Lung (tissue), 12 donors: Measurements from ENCODE around the gene LBP. TPM values are rescaled to one million over a fixed set of nuclear protein-coding genes. Genes with fewer than 3 reads are reported as not detected.

Experiments
- ATAC-seq: fragments of 200-7000 bp; cut with Tn5 transposase; one replicate; pipeline ENCODE4 v1.9.1; 2020; ENCODE audit warnings: moderate number of reproducible peaks; ENCODE audit not compliant: insufficient read depth, low FRiP score
- DNase-seq, 3 donors: peaks; one replicate each; pipeline ENCODE4 v3.0.0-alpha.2; 2013 to 2017
- H3K27ac ChIP-seq, 2 donors: one replicate each; pipeline ENCODE4 v1.5.1; 2013; ENCODE audit warnings: mild to moderate bottlenecking in 2 of 2, moderate library complexity in 2 of 2, control low read depth in 1 of 2, inconsistent platforms in 1 of 2, low read depth in 1 of 2, low read length in 1 of 2
- H3K27me3 ChIP-seq, 3 donors: one replicate each; pipeline ENCODE4 v1.5.1; 2013; ENCODE audit warnings: low read length in 2 of 3; ENCODE audit not compliant: control insufficient read depth in 3 of 3, insufficient read depth in 3 of 3
- H3K36me3 ChIP-seq, 4 donors: one replicate each; pipeline ENCODE4 v1.5.1; 2013; ENCODE audit warnings: low read length in 4 of 4, mild to moderate bottlenecking in 1 of 4, moderate library complexity in 1 of 4; ENCODE audit not compliant: control insufficient read depth in 4 of 4, insufficient read depth in 4 of 4
- H3K4me1 ChIP-seq, 5 donors: one replicate each; pipeline ENCODE4 v1.5.1; 2013; ENCODE audit warnings: low read length in 5 of 5, mild to moderate bottlenecking in 2 of 5, moderate library complexity in 1 of 5; ENCODE audit not compliant: control insufficient read depth in 5 of 5, insufficient read depth in 5 of 5
- H3K4me3 ChIP-seq: one replicate; pipeline ENCODE4 v1.5.1; 2013; ENCODE audit warnings: mild to moderate bottlenecking, control low read depth, moderate library complexity
- H3K9ac ChIP-seq, 2 donors: one replicate each; pipeline ENCODE4 v1.5.1; 2013; ENCODE audit warnings: low read length in 2 of 2, control low read depth in 1 of 2; ENCODE audit not compliant: insufficient read depth in 1 of 2
- H3K9me3 ChIP-seq, 4 donors: one replicate each; pipeline ENCODE4 v1.5.1; 2013; ENCODE audit warnings: low read length in 3 of 4, mild to moderate bottlenecking in 1 of 4, moderate library complexity in 1 of 4; ENCODE audit not compliant: control insufficient read depth in 4 of 4, insufficient read depth in 3 of 4
- CTCF ChIP-seq: IDR thresholded peaks from 2 replicates; pipeline ENCODE4 v1.5.1; 2012; ENCODE audit warnings: mild to moderate bottlenecking; ENCODE audit errors: control extremely low read depth, extremely low read depth
- WGBS, 2 donors: extraction: QIAGEN DNeasy Blood & Tissue Kit; methylation state at CpG; one replicate each; pipeline ENCODE4 v1.1.7; 2013; 5-methylcytosine and 5-hydroxymethylcytosine counted together
- polyA plus RNA-seq, 2 donors: library from polyadenylated mRNA; stranded (reverse); fragments of 200-250 nt; gene quantifications; one replicate each; pipeline ENCODE4 v1.2.1, GENCODE V29; 2013
- total RNA-seq, 2 donors: library from RNA; depleted of rRNA in 1 of 2; stranded (reverse); fragments of >200 nt in 1 of 2; gene quantifications; one replicate each; pipeline ENCODE4 v1.2.1, GENCODE V29; 2014 to 2021
- donor health status: control.
- donor health status: control.
- donor health status: Bipolar disorder and iron deficiency.
- donor health status: healthy.
- donor health status: DM: yes; HTN: yes; CAD: no.

LBP gene
- total and polyA plus RNA-seq, 4 donors: 0.30 to 4.8 (median 0.98) TPM; not detected in 1

GRCh38 chr20:38307371-38308046, 38.8 kb upstream of the LBP start:
- Histone ChIP-seq H3K27ac (no peak overlapping the region), H3K36me3 (no peaks in the 10 kb centered on the region), H3K4me3 (no peak overlapping the region), H3K4me1 (no peaks in the 10 kb centered on the region), H3K9me3 (peaks cover 0 to 2% (median 0%) of the 10 kb centered on the region in 4 donors), H3K9ac (no peak overlapping the region), H3K27me3 (peaks cover 0 to 2% (median 0%) of the 10 kb centered on the region in 3 donors)
- ATAC-seq: no peak
- no peak for TF ChIP-seq CTCF
- DNase-seq: no peak
- 51 to 73% methylated on average over 8 of the region's 8 CpGs for WGBS, 2 donors

GRCh38 chr20:38308047-38308438, 38.2 kb upstream of the LBP start:
- Histone ChIP-seq H3K9me3 (peaks cover 0 to 2% (median 0%) of the 10 kb centered on the region in 4 donors), H3K27me3 (peaks cover 0 to 2% (median 0%) of the 10 kb centered on the region in 3 donors), H3K9ac (no peak overlapping the region), H3K4me1 (no peaks in the 10 kb centered on the region), H3K27ac (no peak overlapping the region), H3K36me3 (no peaks in the 10 kb centered on the region), H3K4me3 (no peak overlapping the region)
- ATAC-seq: no peak
- no peak for TF ChIP-seq CTCF
- WGBS, 2 donors: 53 to 55% methylated on average over 4 of the region's 4 CpGs
- DNase-seq: peak in 2 of 3 donors; percentile 18 to 30

- Histone ChIP-seq H3K4me1 (no peaks in the 10 kb centered on the region), H3K9ac (no peak overlapping the region), H3K27ac (no peak overlapping the region), H3K9me3 (peaks cover 0 to 2% (median 0%) of the 10 kb centered on the region in 4 donors), H3K27me3 (peaks cover 0 to 2% (median 0%) of the 10 kb centered on the region in 3 donors), H3K36me3 (no peaks in the 10 kb centered on the region), H3K4me3 (no peak overlapping the region)
- no peak for TF ChIP-seq CTCF
- WGBS, 2 donors: 0 to 86% methylated on average over 1 of the region's 1 CpG
- DNase-seq (no peak), ATAC-seq (no peak)
Measured at GRCh38 chr20:38308447-38308846, 37.8 kb upstream of the LBP start.

- WGBS, 2 donors: 82 to 88% methylated on average over 3 of the region's 3 CpGs
- Histone ChIP-seq H3K36me3 (no peaks in the 10 kb centered on the region), H3K27ac (no peak overlapping the region), H3K4me1 (no peaks in the 10 kb centered on the region), H3K9ac (no peak overlapping the region), H3K9me3 (peaks cover 0 to 4% (median 0%) of the 10 kb centered on the region in 4 donors), H3K4me3 (no peak overlapping the region), H3K27me3 (no peaks in the 10 kb centered on the region)
- TF ChIP-seq CTCF: no peak
- DNase-seq: no peak
- no peak for ATAC-seq
Measured at GRCh38 chr20:38311091-38311490, 35.2 kb upstream of the LBP start.
